Spleen (tissue), 11 donors: ENCODE data around the gene PDGFRB. TPM values are rescaled to one million over a fixed set of nuclear protein-coding genes. Genes with fewer than 3 reads are reported as not detected.

Source experiments
- DNase-seq: peaks from one replicate; pipeline ENCODE4 v3.0.0-alpha.2; 2020
- H3K27ac ChIP-seq, 8 donors: fragments of 200-600 bp; sonication (generic) in 7 of 8; 1 replicate in 4 of 8; 2 replicates in 4 of 8; pipeline versions ENCODE4 v1.5.0 to v1.8.0; 2016 to 2021; ENCODE audit warnings: inconsistent platforms in 4 of 8, mild to moderate bottlenecking in 4 of 8, moderate library complexity in 1 of 8
- H3K27me3 ChIP-seq, 7 donors: fragments of 200-600 bp; sonication (generic) in 6 of 7; replicated peaks in 1 of 7; 1 replicate in 4 of 7; 2 replicates in 3 of 7; pipeline versions ENCODE4 v1.5.0 to v1.8.0; 2016 to 2021; ENCODE audit warnings: inconsistent platforms in 3 of 7, mild to moderate bottlenecking in 1 of 7
- H3K36me3 ChIP-seq, 6 donors: fragments of 200-600 bp; sonication (generic) in 5 of 6; 1 replicate in 4 of 6; 2 replicates in 2 of 6; pipeline versions ENCODE4 v1.5.0 to v1.8.0; 2016 to 2021; ENCODE audit warnings: inconsistent platforms in 2 of 6
- H3K4me1 ChIP-seq, 6 donors: fragments of 200-600 bp; sonication (generic) in 5 of 6; 1 replicate in 3 of 6; 2 replicates in 3 of 6; pipeline versions ENCODE4 v1.5.0 to v1.8.0; 2016 to 2021; ENCODE audit warnings: inconsistent platforms in 3 of 6
- H3K4me3 ChIP-seq, 8 donors: fragments of 200-600 bp; sonication (generic) in 7 of 8; 1 replicate in 4 of 8; 2 replicates in 4 of 8; pipeline versions ENCODE4 v1.5.0 to v1.8.0; 2016 to 2021; ENCODE audit warnings: inconsistent platforms in 4 of 8, mild to moderate bottlenecking in 4 of 8, moderate library complexity in 2 of 8
- H3K9me3 ChIP-seq, 8 donors: fragments of 200-600 bp; sonication (generic) in 7 of 8; 1 replicate in 4 of 8; 2 replicates in 4 of 8; pipeline versions ENCODE4 v1.5.0 to v1.8.0; 2016 to 2021; ENCODE audit warnings: inconsistent platforms in 4 of 8
- CTCF ChIP-seq, 11 experiments: fragments of 200-600 bp in 7 of 11; fragments of 450-650 bp in 4 of 11; sonication (generic) in 4 of 11; IDR thresholded peaks in 8 of 11; conservative IDR thresholded peaks in 3 of 11; 1 replicate in 7 of 11; 2 replicates in 4 of 11; pipeline versions ENCODE4 v1.4.0 to v1.8.0; 2016 to 2021; ENCODE audit warnings: antibody characterized with exemption in 11 of 11, inconsistent platforms in 4 of 11, mild to moderate bottlenecking in 1 of 11
- POLR2A ChIP-seq, 3 donors: fragments of 450-650 bp; IDR thresholded peaks; one replicate each; pipeline ENCODE4 v1.5.1; 2017; ENCODE audit warnings: antibody characterized with exemption in 3 of 3, mild to moderate bottlenecking in 1 of 3
- POLR2AphosphoS5 ChIP-seq, 3 donors: sonication (generic); formaldehyde crosslinking; IDR thresholded peaks; one replicate each; pipeline ENCODE4 v1.5.1; 2017; ENCODE audit warnings: antibody characterized with exemption in 3 of 3
- WGBS, 5 donors: extraction: QIAGEN DNeasy Blood & Tissue Kit in 3 of 5; methylation state at CpG; one replicate each; pipeline versions ENCODE4 v1.1.5 to v1.1.7; 2013 to 2018; 5-methylcytosine and 5-hydroxymethylcytosine counted together
- intact Hi-C: fragments of 100-400 bp; cut with DNase I; formaldehyde crosslinking; loops from one replicate; pipeline ENCODE4 v1.15.0; 2023; ENCODE audit warnings: low total_unique reads
- polyA plus RNA-seq, 3 donors: library from polyadenylated mRNA; stranded (reverse); fragments of 200-250 nt; gene quantifications; one replicate each; pipeline ENCODE4 v1.2.1, GENCODE V29; 2013
- total RNA-seq, 7 donors: library from RNA; depleted of rRNA in 3 of 7; stranded (reverse); fragments of >200 nt in 3 of 7; fragmentation: NEBNext Ultra II Directional in 4 of 7; extraction: Animal tissue kit (Norgen Biotek cat#: 25700) in 4 of 7; gene quantifications; one replicate each; pipeline versions ENCODE4 v1.1.0 to v1.2.1, GENCODE V29; 2016 to 2021
- donor health status: healthy with polysubstance abuse.
- donor health status: DM: no; HTN: no; CAD: no; lungs with moderate emphysema.
- donor health status: DM: no; HTN: no; CAD: no.
- donor health status: Bipolar disorder and iron deficiency.
- donor health status: healthy.
- donor health status: DM: no; HTN: no; CAD: no.
- donor health status: DM: yes; HTN: yes; CAD: no.

Gene PDGFRB
- total and polyA plus RNA-seq, 10 donors: 12.8 to 144 (median 88.5) TPM

- no peak for DNase-seq
- intact Hi-C loops: loop anchor here (10.0 kb wide), 1 partner anchor 83 kb away; no protein-coding TSS in a partner anchor
- peaks cover 0 to 67% (median 25%) of the 10 kb centered on the region in 6 donors for H3K4me1 ChIP-seq
- peak overlapping the region in 4 of 8 donors; percentile 26 to 83 (median 29) for H3K27ac ChIP-seq
- H3K9me3 ChIP-seq: no peaks in the 10 kb centered on the region
- no peak overlapping the region for H3K4me3 ChIP-seq
- H3K36me3 ChIP-seq: peaks cover 0 to 69% (median 0%) of the 10 kb centered on the region in 6 donors
- 44 to 53% (median 45%) methylated on average over 12 of the region's 12 CpGs for WGBS, 5 donors
- peaks cover 0 to 28% (median 0%) of the 10 kb centered on the region in 7 donors for H3K27me3 ChIP-seq
- TF ChIP-seq CTCF (IDR thresholded peaks at IDR 0.05 in 8 of 11, conservative IDR thresholded peaks at IDR 0.05 in 3 of 11): no peak
- TF ChIP-seq POLR2A (IDR thresholded peaks at IDR 0.05): no peak
- no peak for TF ChIP-seq POLR2AphosphoS5 (IDR thresholded peaks at IDR 0.05)
Measured at GRCh38 chr5:150131978-150132694, 23.5 kb downstream of the PDGFRB start.

DNA sequence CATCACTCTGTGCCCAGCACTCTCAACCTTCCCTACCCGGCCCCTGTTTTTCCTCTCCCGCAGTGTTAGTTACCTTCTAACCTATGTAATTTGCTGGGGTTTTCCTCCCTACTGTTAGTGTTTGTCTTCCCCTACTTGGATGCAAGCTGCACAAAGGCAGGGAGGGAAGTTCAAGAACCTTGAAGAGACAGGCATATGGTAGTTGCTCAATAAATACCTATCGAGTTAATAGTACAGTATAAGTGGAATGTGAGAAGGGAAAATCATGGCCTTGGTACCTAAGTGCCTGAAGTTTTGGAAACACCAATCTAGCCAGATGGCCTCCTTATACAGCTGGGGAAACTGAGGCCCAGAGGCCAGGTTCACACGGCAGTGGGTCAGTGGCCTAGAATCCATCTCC is 24.2 kb downstream of the PDGFRB start:
- intact Hi-C loops: loop anchor here (10.0 kb wide), 1 partner anchor 83 kb away; no protein-coding TSS in a partner anchor
- Histone ChIP-seq H3K36me3 (peaks cover 0 to 72% (median 0%) of the 10 kb centered on the region in 6 donors), H3K4me1 (peaks cover 0 to 60% (median 25%) of the 10 kb centered on the region in 6 donors), H3K9me3 (no peaks in the 10 kb centered on the region), H3K4me3 (no peak overlapping the region), H3K27ac (peak overlapping the region in 3 of 8 donors; percentile 26 to 83 (median 30)), H3K27me3 (peaks cover 0 to 21% (median 0%) of the 10 kb centered on the region in 7 donors)
- DNase-seq: no peak
- TF ChIP-seq POLR2AphosphoS5 (IDR thresholded peaks at IDR 0.05) (no peak), CTCF (IDR thresholded peaks at IDR 0.05 in 8 of 11, conservative IDR thresholded peaks at IDR 0.05 in 3 of 11) (no peak), POLR2A (IDR thresholded peaks at IDR 0.05) (no peak)
- 70 to 89% (median 87%) methylated on average over 4 of the region's 4 CpGs for WGBS, 5 donors

- Histone ChIP-seq H3K4me3 (no peak overlapping the region), H3K4me1 (peaks cover 0 to 51% (median 20%) of the 10 kb centered on the region in 6 donors), H3K27me3 (peaks cover 0 to 12% (median 0%) of the 10 kb centered on the region in 7 donors), H3K9me3 (no peaks in the 10 kb centered on the region), H3K27ac (peak overlapping the region in 3 of 8 donors; percentile 8 to 13 (median 11)), H3K36me3 (peaks cover 0 to 72% (median 0%) of the 10 kb centered on the region in 6 donors)
- 73 to 90% (median 82%) methylated on average over 8 of the region's 8 CpGs for WGBS, 5 donors
- TF ChIP-seq POLR2AphosphoS5 (IDR thresholded peaks at IDR 0.05): no peak
- no peak for TF ChIP-seq POLR2A (IDR thresholded peaks at IDR 0.05)
- no peak for TF ChIP-seq CTCF (IDR thresholded peaks at IDR 0.05 in 8 of 11, conservative IDR thresholded peaks at IDR 0.05 in 3 of 11)
- DNase-seq: no peak
- intact Hi-C loops: loop anchor here (10.0 kb wide), 1 partner anchor 84 kb away; no protein-coding TSS in a partner anchor
Measured at GRCh38 chr5:150130493-150130922, 25.1 kb downstream of the PDGFRB start.
